Gastrocnemius medialis (tissue), 4 donors: Measurements from ENCODE around the gene IQCK.

Experiments
- CTCF ChIP-seq, 5 experiments: fragments of 450-650 bp in 3 of 5; fragments of 200-600 bp in 2 of 5; sonication (generic) in 2 of 5; IDR thresholded peaks in 4 of 5; conservative IDR thresholded peaks in 1 of 5; 1 replicate in 4 of 5; 2 replicates in 1 of 5; pipeline ENCODE4 v1.5.1; 2016 to 2019; ENCODE audit warnings: antibody characterized with exemption in 5 of 5, mild to moderate bottlenecking in 3 of 5, moderate library complexity in 3 of 5
- POLR2A ChIP-seq, 2 donors: fragments of 450-650 bp; IDR thresholded peaks; one replicate each; pipeline ENCODE4 v1.6.1; 2017; ENCODE audit warnings: antibody characterized with exemption in 2 of 2, mild to moderate bottlenecking in 2 of 2, moderate library complexity in 2 of 2

GRCh38 chr16:19685176-19685575, 32.9 kb upstream of the IQCK start:
- TF ChIP-seq CTCF (IDR thresholded peaks at IDR 0.05 in 4 of 5, conservative IDR thresholded peaks at IDR 0.05 in 1 of 5) (no peak), POLR2A (IDR thresholded peaks at IDR 0.05) (no peak)
